OCI-LY7 (cell line): Measurements from ENCODE around the gene ARFIP1. TPM values are rescaled to one million over a fixed set of nuclear protein-coding genes. Genes with fewer than 3 reads are reported as not detected.

Experiments
- BruUV-seq: library from RNA; stranded (reverse); fragments of 400-500 nt; replicated peaks from 2 replicates; lab custom pipeline; 2021; lab: Mats Ljungman, UMichigan
- CTCF ChIA-PET: fragments of 300-600 bp; sonication (Branson Sonifier 250); formaldehyde crosslinking; loops from one replicate; lab custom pipeline; 2022; ENCODE audit warnings: antibody characterized with exemption; ENCODE audit not compliant: unreplicated experiment; lab: Charles Lee
- POLR2A ChIA-PET: fragments of 300-600 bp; sonication (Branson Sonifier 250); formaldehyde crosslinking; loops from one replicate; lab custom pipeline; 2022; ENCODE audit warnings: antibody characterized with exemption; lab: Charles Lee
- DNase-seq: peaks from one replicate; pipeline ENCODE4 v3.0.0-alpha.2; 2015; ENCODE audit warnings: low spot score
- H2AFZ ChIP-seq: fragments of 200-600 bp; sonication (generic), shearing (Covaris generic); 2 replicates; pipeline ENCODE4 v1.6.1; 2014; ENCODE audit warnings: mild to moderate bottlenecking, antibody characterized with exemption, low read length, moderate library complexity
- H3K27ac ChIP-seq: fragments of 200-600 bp; sonication (generic); 2 replicates; pipeline ENCODE4 v1.5.1; 2014; ENCODE audit warnings: mixed run types, low read depth, mild to moderate bottlenecking, moderate library complexity, low read length, inconsistent platforms; ENCODE audit not compliant: poor library complexity, severe bottlenecking
- H3K36me3 ChIP-seq: fragments of 200-600 bp; sonication (generic); 2 replicates; pipeline ENCODE4 v1.6.1; 2014; ENCODE audit warnings: mild to moderate bottlenecking, antibody characterized with exemption, low read length, moderate library complexity, mixed read lengths; ENCODE audit not compliant: insufficient read depth
- H3K4me1 ChIP-seq: fragments of 200-600 bp; sonication (generic); 2 replicates; pipeline ENCODE4 v1.5.1; 2014; ENCODE audit warnings: mild to moderate bottlenecking, low read length; ENCODE audit not compliant: insufficient read depth, poor library complexity, severe bottlenecking
- H3K4me2 ChIP-seq: fragments of 200-600 bp; sonication (generic); 2 replicates; pipeline ENCODE4 v1.6.1; 2014; ENCODE audit warnings: mild to moderate bottlenecking, low read length
- H3K4me3 ChIP-seq: fragments of 200-600 bp; sonication (generic); 2 replicates; pipeline ENCODE4 v1.5.1; 2014; ENCODE audit warnings: mild to moderate bottlenecking, low read depth, low read length; ENCODE audit not compliant: poor library complexity, severe bottlenecking
- H3K79me2 ChIP-seq: fragments of 200-600 bp; sonication (generic); 2 replicates; pipeline ENCODE4 v1.6.1; 2016; ENCODE audit warnings: low read depth, mild to moderate bottlenecking, low read length, moderate library complexity, mixed read lengths; ENCODE audit not compliant: insufficient read depth
- H3K9me2 ChIP-seq: fragments of 200-600 bp; sonication (generic); 2 replicates; pipeline ENCODE4 v1.6.1; 2016; ENCODE audit warnings: mild to moderate bottlenecking, low read length, mixed read lengths; ENCODE audit not compliant: insufficient read depth
- H3K9me3 ChIP-seq: fragments of 200-600 bp; sonication (generic); 2 replicates; pipeline ENCODE4 v1.6.1; 2014; ENCODE audit warnings: mild to moderate bottlenecking, mixed run types, low read length, mixed read lengths
- H4K20me1 ChIP-seq: fragments of 200-600 bp; sonication (generic); 2 replicates; pipeline ENCODE4 v1.6.1; 2014; ENCODE audit warnings: mild to moderate bottlenecking, antibody characterized with exemption, low read length, moderate library complexity, mixed read lengths; ENCODE audit not compliant: insufficient read depth
- CTCF ChIP-seq: fragments of 200-600 bp; sonication (generic); conservative IDR thresholded peaks from 2 replicates; pipeline ENCODE4 v1.5.1; 2014; ENCODE audit warnings: mild to moderate bottlenecking, antibody characterized with exemption, low read length, moderate library complexity, mixed read lengths
- EZH2phosphoT487 ChIP-seq: fragments of 200-600 bp; sonication (generic); IDR thresholded peaks from 2 replicates; pipeline ENCODE4 v1.6.1; 2018; ENCODE audit warnings: low read depth, borderline replicate concordance, mild to moderate bottlenecking, mixed run types, antibody characterized with exemption, low read length, moderate library complexity, mixed read lengths
- intact Hi-C: fragments of 100-400 bp; cut with micrococcal nuclease; formaldehyde crosslinking; loops from one replicate; pipeline ENCODE4 v1.10.0; 2022; ENCODE audit not compliant: unreplicated experiment
- total RNA-seq, 2 experiments: library from RNA; depleted of rRNA in 1 of 2; stranded (reverse); fragments of >200 nt in 1 of 2; shearing (Covaris generic) in 1 of 2; gene quantifications; 2 replicates each; pipeline ENCODE4 v1.2.3, GENCODE V29; 2014 to 2022

The ARFIP1 gene
- total RNA-seq, 2 experiments from 2014 or later = 27.0 to 29.3 TPM

GRCh38 chr4:152858934-152859333 is 79.2 kb downstream of the ARFIP1 start:
- CTCF ChIA-PET = no interaction called here
- Histone ChIP-seq H3K4me2 (no peak overlapping the region), H2AFZ (no peak overlapping the region), H3K4me1 (no peaks in the 10 kb centered on the region), H3K4me3 (no peak overlapping the region), H3K27ac (no peak overlapping the region), H3K9me2 (no peaks in the 10 kb centered on the region), H3K79me2 (no peaks in the 10 kb centered on the region), H3K9me3 (0 out of 2 replicates have a peak, but pooled peaks cover 5% of the 10 kb centered on the region), H4K20me1 (no peaks in the 10 kb centered on the region), H3K36me3 (no peaks in the 10 kb centered on the region; the same call in 1 of the 2 replicates)
- POLR2A ChIA-PET = no interaction called here
- no TSS peak for BruUV-seq
- DNase-seq = no peak
- intact Hi-C loops = no loop called here
- TF ChIP-seq CTCF (no peak), EZH2phosphoT487 (no peak)

- Histone ChIP-seq H3K4me1 (no peaks in the 10 kb centered on the region), H3K9me3 (no peaks in the 10 kb centered on the region), H3K79me2 (no peaks in the 10 kb centered on the region), H3K36me3 (no peaks in the 10 kb centered on the region), H3K9me2 (no peaks in the 10 kb centered on the region), H3K4me3 (no peak overlapping the region), H3K4me2 (no peak overlapping the region), H4K20me1 (no peaks in the 10 kb centered on the region), H2AFZ (no peak overlapping the region), H3K27ac (no peak overlapping the region)
- TF ChIP-seq EZH2phosphoT487 = no peak
- TF ChIP-seq CTCF = no peak
- intact Hi-C loops = no loop called here
- POLR2A ChIA-PET = interaction anchor here (0.7 kb wide), 2 partner anchors 8 to 935 kb away, joined by 3 read pairs; no protein-coding TSS in a partner anchor
- DNase-seq = no peak
- CTCF ChIA-PET = no interaction called here
- no TSS peak for BruUV-seq
Observed at GRCh38 chr4:152860046-152860445, 80.3 kb downstream of the ARFIP1 start.

GRCh38 chr4:152862608-152863007 is 82.9 kb downstream of the ARFIP1 start:
- Histone ChIP-seq H3K4me3 (no peak overlapping the region), H3K4me1 (no peaks in the 10 kb centered on the region), H3K36me3 (peaks cover 3% of the 10 kb centered on the region; the same call in 1 of the 2 replicates), H3K9me3 (no peaks in the 10 kb centered on the region), H3K27ac (no peak overlapping the region), H2AFZ (no peak overlapping the region), H4K20me1 (no peaks in the 10 kb centered on the region), H3K9me2 (no peaks in the 10 kb centered on the region), H3K4me2 (no peak overlapping the region), H3K79me2 (no peaks in the 10 kb centered on the region)
- BruUV-seq = no TSS peak
- intact Hi-C loops = no loop called here
- no peak for TF ChIP-seq CTCF
- TF ChIP-seq EZH2phosphoT487 = no peak
- ChIA-PET POLR2A (interaction anchor here (0.6 to 0.9 kb wide), 2 partner anchors 12 to 1944 kb away, joined by 3 read pairs; no protein-coding TSS in a partner anchor), CTCF (no interaction called here)
- DNase-seq = no peak
